NCI-H774 (cell line): Measurements from ENCODE around the gene ZNF716.
"Not testable (repeated sequence)": the region's sequence is repeated elsewhere in the genome, so short reads cannot be mapped to it uniquely, and the experiment has no call there.

Experiments
- DNase-seq: peaks from one replicate; lab custom pipeline; 2025; lab: John Stamatoyannopoulos, UW

ZNF716 gene

DNA sequence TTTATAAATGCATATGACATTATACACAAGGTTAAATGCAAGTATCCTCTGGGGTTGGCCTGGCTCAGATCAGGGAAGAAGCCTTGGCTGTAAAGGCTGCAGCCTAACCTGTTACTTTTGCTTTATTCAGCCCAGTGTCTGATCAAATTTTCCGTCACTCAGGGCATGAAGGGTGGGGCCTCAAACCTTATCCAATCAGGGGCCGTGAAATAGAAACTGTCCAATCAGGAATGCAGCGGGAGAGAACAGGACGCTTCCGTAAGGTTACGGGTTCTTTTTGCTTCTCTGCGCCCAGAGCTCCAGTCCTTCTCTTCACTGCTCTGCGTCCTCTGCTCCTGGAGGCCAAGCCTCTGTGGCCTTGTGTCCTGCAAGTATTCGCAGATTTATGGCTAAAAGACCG lies at the start of gene ZNF716:
TSS of gene ZNF716 (plus strand) at position 274 of the 400 bp plus-strand sequence. CDS start at position 386, 112 bp downstream.
- DNase-seq, result no peak

DNA sequence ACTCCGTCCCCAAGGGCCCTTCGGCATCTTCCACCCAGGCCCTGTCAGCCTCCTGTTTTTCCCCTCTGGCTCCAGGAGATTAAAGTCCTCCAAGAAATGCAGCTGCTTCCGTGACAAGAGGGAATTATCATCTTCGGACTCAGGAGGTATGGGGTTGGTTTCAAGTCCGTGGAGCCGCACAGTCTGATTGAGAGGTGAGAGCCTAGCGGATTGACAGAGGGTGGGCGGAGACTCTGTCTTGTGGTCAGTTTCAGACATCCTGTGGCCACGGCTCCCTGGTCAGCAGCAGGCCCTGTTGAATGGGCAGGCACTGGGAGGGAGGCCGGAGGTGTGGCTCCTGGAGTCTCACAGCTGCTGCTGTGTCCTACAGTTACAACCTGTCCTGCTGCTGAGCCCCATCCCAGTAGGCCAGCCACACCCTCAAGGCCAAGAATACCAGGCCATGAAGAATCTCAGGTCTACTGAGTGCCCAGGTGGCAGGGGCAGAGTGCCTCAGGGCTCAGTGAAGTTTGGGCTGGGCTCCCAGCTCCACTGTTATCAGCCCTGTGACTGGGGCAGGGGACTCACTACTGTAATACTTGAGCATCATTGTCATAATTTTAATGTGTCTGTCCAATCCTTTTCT lies 49.3 kb upstream of the ZNF716 start:
- no peak for DNase-seq

DNA sequence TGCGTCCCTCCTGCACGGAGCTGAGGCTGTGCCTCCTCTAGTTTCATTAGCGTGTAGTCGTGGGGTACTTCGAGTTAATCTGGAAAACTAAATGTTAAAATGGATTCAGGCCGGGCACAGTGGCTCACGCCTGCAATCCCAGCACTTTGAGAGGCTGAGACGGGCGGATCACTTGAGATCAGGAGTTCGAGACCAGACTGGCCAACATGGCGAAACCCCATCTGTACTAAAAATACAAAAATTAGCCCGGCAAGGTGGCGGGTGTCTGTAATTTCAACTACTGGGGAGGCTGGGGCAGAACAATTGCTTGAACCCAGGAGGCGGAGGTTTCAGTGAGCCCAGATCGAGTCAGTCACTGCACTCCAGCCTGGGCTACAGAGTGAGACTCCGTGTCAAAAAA lies 46.9 kb upstream of the ZNF716 start:
- not testable (repeated sequence) for DNase-seq

DNA sequence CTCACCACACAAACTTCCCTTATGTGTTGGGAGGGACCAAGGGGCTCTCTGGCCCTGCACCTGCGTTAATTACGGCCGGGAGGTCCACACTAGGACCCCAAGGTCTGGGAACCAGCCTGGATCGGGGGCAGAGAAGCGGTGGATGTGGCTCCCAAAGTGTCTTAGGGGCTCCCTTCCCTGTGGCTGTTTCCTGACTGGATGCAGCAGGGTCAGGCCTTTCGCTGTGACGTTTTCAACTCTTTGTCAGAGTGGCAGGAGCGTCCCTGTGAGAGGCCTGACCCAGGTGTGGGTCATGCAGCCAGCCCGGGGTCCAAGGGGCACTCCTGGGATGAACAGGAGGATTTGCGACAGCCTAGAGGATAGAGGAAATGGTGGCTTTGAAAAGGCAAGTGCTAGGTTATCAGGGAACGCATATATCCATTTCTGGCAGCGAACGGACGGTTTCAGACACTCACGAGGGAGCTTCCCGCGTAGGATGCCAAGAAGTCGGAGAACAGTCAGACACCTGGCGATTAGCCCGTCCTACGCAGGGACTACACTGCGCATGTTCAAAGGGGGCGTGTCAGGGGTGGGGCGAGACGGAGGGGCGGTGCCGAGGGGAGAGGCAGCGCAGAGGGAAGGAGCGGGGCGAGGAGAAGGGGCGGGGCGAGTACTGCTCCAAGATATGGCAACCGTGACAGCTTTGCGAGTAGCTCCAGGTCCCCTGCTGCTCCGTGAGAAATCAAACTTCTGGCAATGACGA lies 46.2 kb upstream of the ZNF716 start:
- no peak for DNase-seq

DNA sequence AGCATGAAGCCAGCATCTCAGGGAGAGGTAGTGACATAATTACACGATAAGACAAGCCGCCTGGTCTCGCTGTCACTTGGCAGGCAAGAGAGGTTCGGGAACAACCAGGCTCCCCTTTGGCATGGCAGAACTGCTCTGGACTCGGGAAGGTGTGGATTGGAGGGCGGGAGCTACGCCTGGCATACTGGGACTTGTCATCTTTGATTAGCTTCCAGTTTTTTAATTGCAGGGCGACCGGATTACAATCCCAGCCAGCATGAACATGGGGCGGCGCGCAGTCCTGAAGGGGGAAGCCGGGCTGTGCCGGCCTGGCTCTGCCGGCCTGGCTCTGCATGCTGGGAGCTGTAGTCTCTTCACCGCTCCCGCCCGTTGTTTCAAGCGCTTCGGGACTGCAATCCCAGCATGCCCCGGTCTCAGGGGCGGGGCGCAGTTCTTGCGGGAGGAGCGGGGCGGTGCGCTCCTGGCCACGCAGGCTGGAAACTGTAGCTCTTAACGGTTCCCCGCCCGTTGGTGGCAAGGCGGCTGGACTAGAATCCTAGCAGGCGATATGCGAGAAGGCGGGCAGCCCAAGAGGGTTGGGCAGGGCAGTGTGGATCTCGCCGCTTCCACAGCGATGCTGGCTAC lies 45.5 kb upstream of the ZNF716 start:
- DNase-seq, result no peak

DNA sequence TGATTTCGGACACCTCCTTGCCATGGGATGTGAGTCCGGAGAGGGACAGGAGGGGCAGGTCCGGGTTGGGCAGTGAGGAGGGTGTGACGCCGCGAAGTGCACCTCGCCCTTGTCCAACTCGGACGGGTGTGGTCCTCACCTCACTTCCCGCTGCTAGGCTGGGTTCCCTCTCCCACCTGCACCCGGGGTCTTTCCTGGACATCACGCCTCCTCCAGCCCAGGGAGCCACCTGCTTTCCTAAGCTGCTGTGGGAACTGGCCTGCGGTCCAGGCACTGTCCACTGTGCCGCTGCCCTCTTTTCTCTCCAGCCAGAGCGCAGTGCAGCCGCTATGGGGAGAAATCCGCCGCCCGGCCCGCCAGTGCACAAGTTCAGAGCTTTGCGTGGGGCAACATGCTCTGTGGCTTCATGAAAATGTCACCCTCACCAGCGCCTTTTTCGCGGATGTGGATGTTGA lies 45.0 kb upstream of the ZNF716 start:
- DNase-seq, result no peak

DNA sequence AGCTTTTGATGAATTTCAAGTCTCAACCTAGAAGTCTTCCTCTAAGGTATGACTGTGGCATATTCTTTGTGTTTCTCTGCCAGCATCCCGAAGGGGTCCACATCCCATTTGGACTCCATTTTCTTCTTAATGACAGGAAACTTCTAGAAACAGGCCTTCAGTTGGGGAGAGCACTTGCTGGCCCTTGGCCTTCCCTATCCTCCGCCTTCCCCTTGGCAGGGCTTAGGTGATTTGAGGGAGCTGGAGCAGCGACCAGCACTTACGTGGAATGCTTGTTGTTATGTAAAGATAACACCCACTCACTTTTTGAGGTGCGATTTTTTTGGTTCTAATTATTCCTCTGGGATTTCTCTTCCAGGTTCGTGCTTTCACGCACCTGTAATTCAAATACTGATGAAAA lies 42.9 kb upstream of the ZNF716 start:
- DNase-seq, result no peak

DNA sequence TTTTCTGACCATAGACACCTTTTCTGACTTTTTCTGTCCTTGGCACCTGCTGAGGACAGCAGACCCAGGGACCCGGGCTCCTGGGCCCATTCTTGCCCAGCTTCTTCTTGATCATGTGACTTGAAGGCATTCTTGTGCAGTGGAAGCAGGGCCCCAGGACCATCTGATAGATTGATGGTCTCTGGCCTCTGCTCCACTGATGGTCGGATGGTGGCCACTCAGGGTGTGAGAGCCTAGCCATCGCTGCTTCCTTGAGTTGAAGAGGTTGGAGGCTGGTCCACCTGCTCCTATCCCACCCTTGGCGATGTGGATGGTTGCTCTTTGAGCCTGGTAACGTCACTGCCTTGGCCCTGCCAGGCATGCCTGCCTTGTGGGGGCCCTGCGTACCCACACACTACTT lies 37.8 kb upstream of the ZNF716 start:
- DNase-seq, result no peak

DNA sequence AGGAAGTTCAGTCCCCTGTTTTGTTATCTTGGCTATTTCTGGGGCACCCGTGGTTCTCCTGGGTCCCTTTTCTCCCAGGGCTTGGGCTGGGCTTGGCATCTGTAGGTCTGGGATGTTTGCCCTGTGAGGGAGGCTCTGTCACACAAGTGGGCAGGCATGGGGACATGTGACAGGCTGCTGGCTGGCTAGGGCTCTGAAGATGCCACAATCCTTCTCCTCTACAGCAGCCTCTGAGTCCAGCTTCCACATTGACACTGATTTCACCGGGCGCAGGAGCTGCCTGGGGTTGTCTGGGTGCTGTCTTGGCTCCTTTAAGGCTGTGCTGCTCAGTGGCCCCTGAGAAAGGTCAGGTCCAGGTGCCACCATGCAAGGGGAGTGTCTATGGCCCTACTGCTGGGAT lies 37.4 kb upstream of the ZNF716 start:
- no peak for DNase-seq

DNA sequence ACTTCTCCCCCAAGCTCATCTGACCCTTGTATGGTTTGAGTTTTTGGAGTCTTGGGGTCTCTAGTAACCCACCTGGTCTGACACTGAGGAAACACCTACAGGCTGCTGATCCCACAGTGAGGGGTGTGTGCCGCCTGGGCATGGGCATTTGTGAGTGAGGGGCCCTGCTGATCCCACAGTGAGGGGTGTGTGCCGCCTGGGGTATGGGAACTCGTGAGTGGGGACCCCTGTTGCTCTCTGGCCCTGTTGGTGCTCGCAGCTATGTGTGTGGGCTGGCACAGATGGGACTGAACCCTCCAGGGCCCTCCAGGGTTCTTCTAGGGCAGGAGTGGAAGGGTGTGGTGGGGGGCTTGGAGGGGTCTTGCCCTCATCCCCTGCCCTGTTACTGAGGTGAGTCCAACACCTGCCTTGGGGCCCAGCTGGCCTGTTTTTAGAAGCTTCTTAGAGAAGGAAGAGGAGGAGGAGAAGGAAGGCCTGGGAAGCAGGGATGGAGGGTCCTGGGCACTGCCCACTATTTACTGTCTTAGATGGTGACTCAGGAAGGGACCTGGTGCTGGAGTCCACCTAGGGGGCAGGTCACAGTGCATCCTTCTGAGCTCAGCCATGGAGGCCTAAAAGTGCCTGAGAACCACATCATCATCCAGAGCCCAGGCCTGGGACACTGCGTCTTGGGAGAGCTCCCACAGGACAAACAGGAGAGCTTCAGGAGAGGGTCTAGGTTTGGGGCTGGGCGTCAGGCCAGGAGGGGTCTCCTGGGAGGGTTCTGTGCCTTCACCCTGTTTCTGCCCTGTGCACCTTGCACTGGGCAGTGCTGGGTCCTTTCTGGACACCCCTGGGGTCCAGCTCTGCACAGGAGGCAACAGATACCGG lies 36.2 kb upstream of the ZNF716 start:
- DNase-seq, result no peak

DNA sequence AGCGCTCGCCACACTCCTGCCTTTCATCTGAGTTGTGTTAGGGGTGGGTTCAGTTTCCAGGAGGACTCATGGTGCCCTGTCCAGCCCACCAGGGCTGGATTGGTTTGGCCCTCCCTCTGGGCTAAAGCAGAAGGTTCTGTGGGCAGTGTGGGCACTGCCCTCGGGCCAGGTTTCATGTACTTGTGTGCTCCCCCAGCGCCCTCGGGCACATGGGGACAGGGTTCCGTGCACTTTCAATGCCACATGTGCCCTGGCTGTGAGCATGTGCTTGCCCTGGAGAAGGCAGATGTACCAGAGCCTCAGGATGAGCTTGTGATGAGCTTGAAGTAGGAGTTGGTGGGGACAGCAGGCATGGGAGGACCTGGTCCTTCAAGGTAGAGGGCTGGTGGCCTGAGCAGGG lies 35.6 kb upstream of the ZNF716 start:
- no peak for DNase-seq

DNA sequence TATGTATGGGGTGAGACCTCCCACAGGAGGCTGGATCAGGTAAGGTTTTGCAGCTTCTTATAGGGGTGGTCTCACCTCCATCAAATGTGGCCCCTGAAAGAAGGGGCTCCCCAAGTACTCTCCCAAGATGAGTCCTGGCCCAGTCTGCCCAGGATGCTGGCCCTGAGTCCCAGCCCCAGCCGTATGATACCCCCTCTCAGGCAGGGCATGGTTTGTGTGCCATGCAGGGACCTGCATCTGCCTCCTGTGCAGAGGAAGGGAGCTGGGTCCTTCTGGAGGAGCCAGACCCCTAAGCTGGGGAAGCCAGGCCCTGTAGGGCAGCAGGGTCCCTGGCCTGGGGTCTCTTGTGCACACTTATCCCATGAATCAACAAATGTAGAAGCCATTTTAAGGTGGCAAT lies 35.1 kb upstream of the ZNF716 start:
- no peak for DNase-seq

DNA sequence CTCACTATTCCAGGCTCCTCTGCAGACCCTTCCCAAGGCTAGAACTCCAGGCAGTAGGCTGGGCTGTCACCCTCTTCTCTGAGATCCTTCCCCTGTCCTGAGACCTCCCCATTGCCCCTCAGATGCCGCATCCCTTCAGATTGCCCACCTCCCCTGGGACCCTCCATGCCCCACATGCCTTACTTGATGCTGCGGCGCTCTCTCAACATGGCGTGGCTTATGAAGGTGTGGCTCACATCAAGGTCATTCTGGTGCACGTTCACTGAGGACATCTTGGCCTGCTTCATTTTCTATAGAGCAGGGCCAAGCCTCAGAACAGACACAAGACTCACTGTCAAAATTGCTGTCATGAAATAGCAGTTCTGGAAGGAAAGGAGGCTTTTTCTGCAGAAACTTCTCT lies 34.7 kb upstream of the ZNF716 start:
- no peak for DNase-seq

DNA sequence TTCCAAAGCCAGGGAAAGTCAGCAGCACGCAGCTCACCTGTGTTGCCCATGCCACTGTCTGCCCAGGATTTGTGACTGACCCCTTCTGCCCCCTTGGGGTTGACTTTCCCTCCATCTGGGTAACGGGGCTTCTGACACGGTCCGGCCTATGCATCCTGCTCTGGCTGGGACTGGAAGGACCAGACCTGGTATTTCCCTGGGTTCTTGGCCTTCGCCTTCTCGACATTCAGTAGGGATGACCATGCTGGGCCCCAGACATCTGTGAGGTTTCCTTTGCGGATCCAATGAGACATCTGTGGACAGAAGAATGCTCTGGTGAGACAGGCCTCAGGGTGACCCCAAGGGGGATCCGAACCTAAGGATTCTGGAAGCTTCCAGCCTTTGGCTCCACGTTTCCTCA lies 34.2 kb upstream of the ZNF716 start:
- DNase-seq, result no peak

DNA sequence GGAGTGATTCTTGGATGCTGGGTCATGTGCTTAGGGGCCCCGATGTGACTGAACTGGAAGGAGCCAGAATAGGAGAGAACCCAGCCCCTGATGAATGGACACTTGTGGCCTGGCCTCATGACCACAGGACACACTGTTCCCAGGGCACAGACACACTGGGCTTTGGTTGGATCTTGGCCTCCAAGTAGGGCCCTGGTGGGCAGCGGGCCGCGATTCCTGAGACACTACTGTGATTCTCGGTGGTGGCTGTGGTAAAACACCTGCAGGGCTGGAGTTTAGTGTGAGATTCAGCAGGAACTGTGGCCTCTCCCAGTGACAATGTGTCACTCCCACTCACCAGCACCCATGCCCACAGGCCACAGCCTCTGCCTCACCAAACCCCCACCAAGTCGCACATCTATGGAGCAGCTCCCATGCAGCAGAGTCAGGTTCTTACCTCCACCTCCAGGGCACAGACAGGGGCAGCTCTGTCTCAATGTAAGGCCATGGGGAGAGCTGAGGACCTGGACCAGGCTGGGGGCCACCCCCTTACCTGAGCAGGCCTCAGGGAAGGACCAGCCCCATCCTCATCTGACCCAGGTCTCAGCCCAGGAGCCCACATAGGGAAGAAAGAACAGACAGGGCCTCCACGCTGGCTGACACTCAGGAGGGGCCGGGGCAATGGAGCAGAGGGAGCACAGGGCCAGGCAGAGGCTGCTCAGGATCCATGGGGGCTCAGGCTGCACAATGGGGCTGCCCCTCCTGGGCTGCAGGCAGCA lies 33.2 kb upstream of the ZNF716 start:
- no peak for DNase-seq

DNA sequence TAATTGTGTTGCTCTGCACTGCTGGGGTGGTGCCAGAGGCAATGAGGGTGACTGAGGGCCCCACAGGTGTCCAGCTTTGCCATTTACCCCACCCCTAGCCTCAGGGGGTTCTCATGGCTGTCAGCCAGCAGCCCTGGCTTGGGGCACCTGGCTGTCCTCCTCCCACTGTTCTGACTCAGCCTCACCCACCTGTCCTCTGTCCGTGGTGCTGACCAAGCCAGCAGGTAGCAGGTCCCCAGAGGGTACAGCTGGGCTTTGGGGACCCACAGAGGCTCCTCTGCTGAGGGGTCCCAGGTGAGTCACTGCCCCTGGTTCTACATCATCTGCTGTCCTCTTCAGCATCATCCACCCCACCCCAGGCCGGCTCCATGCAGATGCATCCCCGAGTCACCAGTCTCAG lies 32.2 kb upstream of the ZNF716 start:
- DNase-seq, result no peak

DNA sequence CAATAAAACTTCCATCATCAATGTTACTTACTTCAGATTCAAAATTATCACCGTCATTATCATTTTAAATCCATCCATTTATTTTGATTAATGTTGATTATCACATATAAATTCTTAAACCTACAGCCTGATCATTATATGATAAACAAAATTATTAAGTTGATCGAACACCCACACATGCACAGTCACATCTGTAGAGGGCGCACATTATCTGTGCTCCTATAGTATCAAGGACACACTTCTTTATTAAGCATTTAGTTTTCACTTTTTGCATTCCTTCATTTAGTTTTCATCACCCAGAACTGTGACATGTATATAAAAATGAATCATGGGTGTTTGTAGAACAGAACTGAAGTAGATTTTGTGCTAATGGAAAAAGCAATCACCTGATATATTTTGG lies 26.2 kb upstream of the ZNF716 start:
- no peak for DNase-seq

DNA sequence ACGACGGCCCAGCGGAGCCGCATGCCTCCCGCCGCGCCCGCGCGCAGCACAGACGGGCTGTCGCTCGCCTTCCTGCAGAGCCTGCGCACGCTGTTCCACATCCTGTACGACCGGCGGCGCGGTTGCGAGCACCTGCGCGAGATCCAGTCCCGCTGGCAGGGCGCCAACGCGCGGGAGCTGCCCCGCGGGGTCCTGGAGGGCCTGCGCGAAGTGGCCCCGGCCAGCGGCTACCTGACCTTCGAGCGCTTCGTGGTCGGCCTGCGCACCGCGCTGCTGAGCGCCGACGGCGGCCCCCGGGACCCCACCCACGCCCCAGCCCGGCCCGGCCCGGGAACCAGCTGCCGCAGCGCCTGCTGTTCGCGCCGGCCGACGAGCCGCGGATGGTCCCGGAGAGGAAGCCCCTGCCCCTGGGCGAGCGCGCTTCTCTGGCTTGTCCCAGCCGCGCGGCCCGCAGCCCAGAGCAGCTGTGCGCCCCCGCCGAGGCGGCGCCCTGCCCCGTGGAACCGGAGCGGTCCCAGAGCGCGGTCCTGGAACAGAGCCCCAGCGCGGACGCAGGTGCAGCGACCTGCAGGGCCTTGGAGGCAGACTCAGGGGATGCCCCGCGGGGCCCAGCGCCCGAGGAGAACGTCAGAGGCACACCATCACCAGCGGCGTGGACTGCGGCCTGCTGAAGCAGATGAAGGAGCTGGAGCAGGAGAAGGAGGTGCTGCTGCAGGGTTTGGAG lies 25.3 kb upstream of the ZNF716 start:
- DNase-seq, result no peak

DNA sequence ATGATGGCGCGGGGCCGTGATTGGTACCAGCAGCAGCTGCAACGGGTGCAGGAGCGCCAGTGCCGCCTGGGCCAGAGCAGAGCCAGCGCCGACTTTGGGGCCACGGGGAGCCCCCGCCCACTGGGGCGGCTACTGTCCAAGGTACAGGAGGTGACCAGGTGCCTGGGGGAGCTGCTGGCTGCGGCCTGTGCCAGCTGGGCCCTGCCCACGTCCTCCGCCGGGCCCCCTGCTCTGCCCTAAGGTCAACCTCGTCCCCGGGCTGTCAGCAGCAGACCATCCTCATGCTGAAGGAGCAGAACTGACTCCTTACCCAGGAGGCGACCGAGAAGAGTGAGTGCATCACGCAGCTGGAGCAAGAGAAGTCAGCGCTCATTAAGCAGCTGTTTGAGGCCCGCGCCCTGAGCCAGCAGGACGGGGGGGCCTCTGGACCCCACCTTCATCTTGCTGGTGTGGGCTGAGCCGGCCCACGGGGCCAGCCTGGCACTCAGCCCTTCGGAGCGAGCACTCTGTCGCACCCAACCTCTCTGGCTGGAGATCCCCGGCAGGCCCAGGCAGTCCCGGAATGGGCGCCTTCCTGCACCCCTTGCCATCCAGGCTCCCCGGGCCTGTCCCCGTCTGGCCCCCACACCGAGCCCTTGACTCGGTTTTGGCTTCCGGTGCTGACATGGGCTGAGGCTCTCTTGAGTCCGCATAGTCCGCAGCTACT lies 24.6 kb upstream of the ZNF716 start:
- no peak for DNase-seq

DNA sequence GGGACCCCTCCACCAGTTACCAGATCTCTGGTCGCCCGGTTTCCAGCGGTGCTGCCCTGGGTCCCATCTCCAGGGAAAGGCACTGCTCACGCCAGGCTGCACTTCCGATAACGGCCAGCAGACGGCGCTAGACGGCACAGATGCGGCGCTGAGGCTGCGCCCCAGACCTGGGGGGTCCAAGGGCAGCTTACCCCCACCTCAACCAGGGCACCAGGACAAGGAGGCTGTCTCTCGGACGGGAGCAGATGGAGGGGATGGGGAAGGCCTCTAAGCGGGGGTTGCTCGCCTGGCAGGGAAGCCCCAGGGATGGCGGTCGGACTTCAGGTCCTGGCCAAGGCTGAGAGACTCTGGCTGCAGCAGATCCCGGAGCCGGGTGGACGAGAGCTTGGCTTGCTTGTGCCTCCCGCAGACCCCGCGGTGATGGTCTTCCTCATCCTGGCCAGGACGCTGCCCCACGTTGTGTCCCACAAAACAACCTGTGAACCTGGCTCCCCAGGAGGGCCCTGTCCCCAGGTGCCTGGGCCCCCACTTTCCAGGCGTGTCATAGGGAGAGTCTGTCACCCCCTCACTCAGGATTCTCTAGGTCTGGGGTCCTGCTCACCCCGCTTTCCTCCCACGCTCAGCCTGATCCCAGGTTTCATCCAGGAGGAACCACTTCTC lies 23.9 kb upstream of the ZNF716 start:
- no peak for DNase-seq
